ENCODE results near the gene ADAMTS1. TPM values are rescaled to one million over a fixed set of nuclear protein-coding genes. Genes with fewer than 3 reads are reported as not detected.

Gene ADAMTS1
- total RNA-seq: 177 and 589 TPM in 2 replicates

DNA sequence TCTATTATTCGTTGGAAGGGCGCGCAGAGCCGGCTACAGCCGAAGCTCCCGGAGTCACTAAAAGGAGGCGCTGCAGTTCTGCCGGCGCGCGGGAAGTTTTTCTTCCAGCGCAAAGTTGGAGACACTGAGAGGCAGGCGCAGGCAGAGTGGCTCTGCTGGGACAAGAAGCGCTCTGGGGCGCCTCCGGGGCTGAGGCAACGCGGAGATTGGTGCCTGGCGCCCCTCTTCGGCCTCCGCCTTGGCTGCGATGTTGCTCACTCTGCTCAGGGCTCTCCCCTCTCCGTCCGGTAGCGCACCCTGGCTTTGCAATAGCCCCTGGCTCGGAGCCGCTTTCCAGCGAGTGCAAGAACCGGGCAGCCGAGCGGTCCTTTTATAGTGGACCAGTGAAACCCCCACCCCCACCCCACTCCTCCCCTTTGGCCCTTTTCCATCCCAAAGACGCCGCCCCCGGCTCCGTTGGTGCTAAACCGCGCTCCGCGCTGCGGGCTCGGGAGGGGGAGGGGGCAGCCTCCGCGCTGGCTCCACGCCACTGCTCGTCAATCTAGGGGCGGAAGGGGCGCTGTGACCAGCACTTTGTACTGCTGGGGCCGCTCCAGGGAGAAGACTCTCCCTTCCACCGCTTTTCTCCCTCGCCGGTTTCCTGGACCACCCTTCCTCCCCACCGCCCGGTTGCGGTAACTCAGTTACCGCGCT, at the start of gene ADAMTS1:
TSS of gene ADAMTS1 (minus strand) at position 344 of the 693 bp plus-strand sequence. CDS start 455 bp downstream, outside the sequence.
- peak; percentile 94 for DNase-seq (ENCODE audit: low read depth)
- TF ChIP-seq, protein P1, sequence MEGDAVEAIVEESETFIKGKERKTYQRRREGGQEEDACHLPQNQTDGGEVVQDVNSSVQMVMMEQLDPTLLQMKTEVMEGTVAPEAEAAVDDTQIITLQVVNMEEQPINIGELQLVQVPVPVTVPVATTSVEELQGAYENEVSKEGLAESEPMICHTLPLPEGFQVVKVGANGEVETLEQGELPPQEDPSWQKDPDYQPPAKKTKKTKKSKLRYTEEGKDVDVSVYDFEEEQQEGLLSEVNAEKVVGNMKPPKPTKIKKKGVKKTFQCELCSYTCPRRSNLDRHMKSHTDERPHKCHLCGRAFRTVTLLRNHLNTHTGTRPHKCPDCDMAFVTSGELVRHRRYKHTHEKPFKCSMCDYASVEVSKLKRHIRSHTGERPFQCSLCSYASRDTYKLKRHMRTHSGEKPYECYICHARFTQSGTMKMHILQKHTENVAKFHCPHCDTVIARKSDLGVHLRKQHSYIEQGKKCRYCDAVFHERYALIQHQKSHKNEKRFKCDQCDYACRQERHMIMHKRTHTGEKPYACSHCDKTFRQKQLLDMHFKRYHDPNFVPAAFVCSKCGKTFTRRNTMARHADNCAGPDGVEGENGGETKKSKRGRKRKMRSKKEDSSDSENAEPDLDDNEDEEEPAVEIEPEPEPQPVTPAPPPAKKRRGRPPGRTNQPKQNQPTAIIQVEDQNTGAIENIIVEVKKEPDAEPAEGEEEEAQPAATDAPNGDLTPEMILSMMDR (IDR thresholded peaks at IDR 0.05; ENCODE audit: insufficient read depth, low read depth, low read length): no peak
- peak within 1 kb of the TSS; percentile 99 for H3K4me3 ChIP-seq (ENCODE audit: low read depth, low read length)

DNA sequence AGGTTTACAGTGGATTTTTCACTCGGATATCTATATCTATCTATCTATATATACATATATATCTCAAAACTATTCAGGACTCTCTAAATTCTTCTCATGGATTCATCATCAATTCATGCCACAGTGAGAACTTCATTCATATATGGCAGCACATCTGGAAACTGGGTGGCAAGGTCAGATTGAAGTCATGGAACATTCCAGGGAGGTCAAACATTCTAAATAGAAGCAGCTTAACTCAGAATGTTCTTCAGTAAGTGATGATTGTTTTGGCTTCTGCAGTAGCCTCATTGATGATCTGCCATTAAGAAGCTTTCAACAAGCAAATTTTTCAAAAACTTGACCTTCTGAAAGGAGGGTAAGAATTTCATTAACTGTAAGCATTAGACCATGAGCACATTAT, 46.9 kb upstream of the ADAMTS1 start:
- H3K4me3 ChIP-seq (ENCODE audit: low read depth, low read length): no peak overlapping the region
- DNase-seq (ENCODE audit: low read depth): no peak
- TF ChIP-seq, protein P1 (IDR thresholded peaks at IDR 0.05; ENCODE audit: insufficient read depth, low read depth, low read length): no peak

DNA sequence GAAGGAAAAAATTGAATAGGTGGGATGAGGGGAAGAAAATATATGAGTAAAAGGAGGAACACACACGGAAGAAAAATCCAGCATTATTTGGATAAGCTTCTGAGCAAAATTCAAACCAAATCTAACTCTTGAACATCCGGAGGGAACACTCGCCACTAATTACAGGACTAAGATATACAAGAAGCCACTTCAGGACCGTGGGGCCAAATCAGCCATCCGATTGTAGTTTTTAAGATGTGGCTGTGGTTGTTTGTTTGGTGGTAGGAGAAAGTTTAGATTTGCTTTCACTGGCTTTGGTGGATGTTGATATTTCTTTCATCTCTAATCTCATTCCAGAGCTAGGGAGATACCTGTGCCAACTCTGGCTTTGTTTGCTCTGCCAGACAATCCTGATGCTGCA, 43.7 kb upstream of the ADAMTS1 start:
- H3K4me3 ChIP-seq (ENCODE audit: low read depth, low read length): no peak overlapping the region
- DNase-seq (ENCODE audit: low read depth): no peak
- TF ChIP-seq, protein P1 (IDR thresholded peaks at IDR 0.05; ENCODE audit: insufficient read depth, low read depth, low read length): no peak

DNA sequence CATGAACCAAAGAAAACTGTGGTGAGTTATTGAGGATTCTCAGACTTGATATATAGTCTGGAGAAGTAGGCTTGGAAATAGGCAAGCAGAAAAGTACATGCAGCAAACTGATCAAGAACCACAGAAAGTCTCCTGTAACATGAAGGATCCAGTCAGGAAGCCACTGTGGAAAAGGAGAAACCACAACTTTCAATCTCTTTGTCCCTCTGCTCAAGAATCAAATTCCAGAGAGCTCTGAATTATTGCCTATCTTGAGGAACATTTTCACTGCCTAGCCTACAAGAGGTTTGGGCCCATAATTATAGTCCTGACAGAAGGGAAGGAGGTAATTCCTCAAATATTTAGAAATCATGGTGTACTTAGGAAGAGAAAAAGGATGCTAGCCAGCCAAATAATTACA, 43.0 kb upstream of the ADAMTS1 start:
- no peak overlapping the region for H3K4me3 ChIP-seq (ENCODE audit: low read depth, low read length)
- no peak for DNase-seq (ENCODE audit: low read depth)
- TF ChIP-seq, protein P1 (IDR thresholded peaks at IDR 0.05; ENCODE audit: insufficient read depth, low read depth, low read length): no peak

DNA sequence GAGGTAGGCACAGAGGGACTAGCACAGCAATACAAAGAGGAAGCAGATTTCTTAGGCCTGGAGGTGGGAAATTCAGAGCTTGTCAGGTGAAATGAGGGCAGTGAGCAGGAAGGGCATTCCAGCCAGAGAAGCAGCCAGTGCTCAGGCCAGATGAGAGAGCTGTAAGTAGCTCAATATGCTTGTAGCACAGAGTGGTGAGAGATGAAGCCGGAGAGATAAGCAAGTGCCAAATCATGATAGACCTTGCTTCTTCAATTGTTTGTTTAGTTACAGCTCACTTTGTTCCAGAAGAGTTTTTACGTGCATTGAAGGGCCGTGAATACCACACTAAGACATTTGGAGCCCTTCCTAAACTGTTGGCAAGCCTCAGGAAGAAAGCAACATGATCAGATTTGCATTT, 42.0 kb upstream of the ADAMTS1 start:
- H3K4me3 ChIP-seq (ENCODE audit: low read depth, low read length): no peak overlapping the region
- no peak for DNase-seq (ENCODE audit: low read depth)
- TF ChIP-seq, protein P1 (IDR thresholded peaks at IDR 0.05; ENCODE audit: insufficient read depth, low read depth, low read length): no peak

DNA sequence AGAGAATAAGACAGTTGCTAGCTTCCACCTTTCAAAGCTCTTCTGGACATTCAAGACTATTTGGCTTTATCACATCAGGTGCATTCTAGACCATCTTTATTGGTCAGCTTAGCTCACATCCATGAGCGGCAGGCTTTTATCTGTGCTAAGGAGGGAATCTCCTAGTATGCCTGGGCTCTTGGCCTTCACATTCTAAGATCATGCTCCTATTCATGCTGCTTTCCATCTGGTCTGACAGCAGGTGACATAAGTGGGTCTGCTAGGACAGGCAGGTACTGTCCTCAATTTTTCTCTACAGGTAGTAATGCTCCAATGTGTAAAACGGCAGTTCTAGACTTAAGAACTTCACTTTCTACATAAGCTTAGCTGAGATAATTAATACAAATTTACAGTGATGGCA, 39.2 kb upstream of the ADAMTS1 start:
- TF ChIP-seq, protein P1 (IDR thresholded peaks at IDR 0.05; ENCODE audit: insufficient read depth, low read depth, low read length): no peak
- DNase-seq (ENCODE audit: low read depth): no peak
- H3K4me3 ChIP-seq (ENCODE audit: low read depth, low read length): no peak overlapping the region

DNA sequence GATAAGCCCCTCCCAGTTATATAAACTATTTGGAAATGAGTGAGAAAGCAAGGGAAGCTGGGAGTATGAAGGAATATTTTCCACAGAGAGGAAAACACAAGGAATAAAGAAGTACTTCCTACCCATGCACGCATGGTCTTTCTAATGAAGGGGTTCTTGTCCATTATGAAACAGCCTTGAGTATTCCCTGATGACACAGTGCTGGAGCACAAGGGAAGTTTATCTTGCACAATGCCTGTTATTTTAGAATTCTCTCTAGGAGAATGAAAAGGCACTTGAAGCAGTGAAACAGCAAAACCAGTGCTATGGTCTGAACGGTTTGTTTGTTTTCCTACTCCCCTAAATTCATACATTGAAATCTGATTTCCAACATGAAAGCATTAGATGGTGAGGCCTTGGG, 38.6 kb upstream of the ADAMTS1 start:
- H3K4me3 ChIP-seq (ENCODE audit: low read depth, low read length): no peak overlapping the region
- TF ChIP-seq, protein P1 (IDR thresholded peaks at IDR 0.05; ENCODE audit: insufficient read depth, low read depth, low read length): no peak
- DNase-seq (ENCODE audit: low read depth): no peak
